SU-DHL-6 (cell line): ENCODE results near the gene COQ6.
"Not testable (repeated sequence)": the region's sequence is repeated elsewhere in the genome, so short reads cannot be mapped to it uniquely, and the experiment has no call there.

Experiments used
- EZH2phosphoT487 ChIP-seq: fragments of 200-600 bp; sonication (generic), shearing (Covaris generic); conservative IDR thresholded peaks from 2 replicates; pipeline ENCODE4 v1.6.1; 2018; ENCODE audit warnings: mild to moderate bottlenecking, antibody characterized with exemption, low read length, moderate library complexity, mixed read lengths
- TF ChIP-seq, protein P1 (sequence below): fragments of 200-600 bp; sonication (generic); IDR thresholded peaks from one replicate; pipeline ENCODE4 v1.5.1; 2017; ENCODE audit warnings: antibody characterized with exemption, mild to moderate bottlenecking, low read length, moderate library complexity; ENCODE audit not compliant: insufficient read depth, poor library complexity, severe bottlenecking

DNA sequence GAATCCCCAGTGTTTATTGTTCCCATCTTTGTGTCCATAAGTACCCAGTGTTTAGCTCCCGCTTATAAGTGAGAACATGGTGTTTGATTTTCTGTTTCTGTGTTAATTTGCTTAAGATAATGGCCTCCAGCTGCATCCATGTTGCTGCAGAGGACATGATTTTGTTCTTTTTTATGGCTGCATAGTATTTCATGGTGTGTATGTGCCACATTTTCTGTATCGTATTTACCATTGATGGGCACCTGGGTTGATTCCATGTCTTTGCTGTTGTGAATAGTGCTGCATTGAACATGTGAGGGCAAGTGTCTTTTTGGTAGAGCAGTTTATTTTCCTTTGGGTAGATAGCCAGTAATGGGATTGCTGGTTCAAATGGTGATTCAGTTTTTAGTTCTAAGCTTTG is 30.6 kb upstream of the COQ6 start:
- TF ChIP-seq, protein P1, sequence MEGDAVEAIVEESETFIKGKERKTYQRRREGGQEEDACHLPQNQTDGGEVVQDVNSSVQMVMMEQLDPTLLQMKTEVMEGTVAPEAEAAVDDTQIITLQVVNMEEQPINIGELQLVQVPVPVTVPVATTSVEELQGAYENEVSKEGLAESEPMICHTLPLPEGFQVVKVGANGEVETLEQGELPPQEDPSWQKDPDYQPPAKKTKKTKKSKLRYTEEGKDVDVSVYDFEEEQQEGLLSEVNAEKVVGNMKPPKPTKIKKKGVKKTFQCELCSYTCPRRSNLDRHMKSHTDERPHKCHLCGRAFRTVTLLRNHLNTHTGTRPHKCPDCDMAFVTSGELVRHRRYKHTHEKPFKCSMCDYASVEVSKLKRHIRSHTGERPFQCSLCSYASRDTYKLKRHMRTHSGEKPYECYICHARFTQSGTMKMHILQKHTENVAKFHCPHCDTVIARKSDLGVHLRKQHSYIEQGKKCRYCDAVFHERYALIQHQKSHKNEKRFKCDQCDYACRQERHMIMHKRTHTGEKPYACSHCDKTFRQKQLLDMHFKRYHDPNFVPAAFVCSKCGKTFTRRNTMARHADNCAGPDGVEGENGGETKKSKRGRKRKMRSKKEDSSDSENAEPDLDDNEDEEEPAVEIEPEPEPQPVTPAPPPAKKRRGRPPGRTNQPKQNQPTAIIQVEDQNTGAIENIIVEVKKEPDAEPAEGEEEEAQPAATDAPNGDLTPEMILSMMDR = not testable (repeated sequence)
- not testable (repeated sequence) for TF ChIP-seq EZH2phosphoT487
